A673 (cell line): Measurements from ENCODE around the gene ZDHHC23. TPM values are rescaled to one million over a fixed set of nuclear protein-coding genes. Genes with fewer than 3 reads are reported as not detected.

ENCODE experiments used
- BruUV-seq: library from RNA; stranded (reverse); fragments of 400-500 nt; replicated peaks from 2 replicates; lab custom pipeline; 2021; lab: Mats Ljungman, UMichigan
- CTCF ChIA-PET: fragments of 300-600 bp; sonication (Branson Sonifier 250); formaldehyde crosslinking; loops from one replicate; lab custom pipeline; 2022; ENCODE audit warnings: antibody characterized with exemption; lab: Charles Lee
- POLR2A ChIA-PET: fragments of 300-600 bp; sonication (Branson Sonifier 250); formaldehyde crosslinking; loops from one replicate; lab custom pipeline; 2022; ENCODE audit warnings: antibody characterized with exemption; ENCODE audit not compliant: low non-redundant PET; lab: Charles Lee
- DNase-seq: peaks from one replicate; pipeline ENCODE4 v3.0.0-alpha.2; 2015; ENCODE audit warnings: low spot score
- H3K27ac ChIP-seq: fragments of 200-600 bp; sonication (generic); 2 replicates; pipeline ENCODE4 v1.5.1; 2016; ENCODE audit warnings: mixed run types, low read depth, mild to moderate bottlenecking, mixed read lengths, antibody characterized with exemption, low read length; ENCODE audit not compliant: poor library complexity, severe bottlenecking
- H3K27me3 ChIP-seq: fragments of 200-600 bp; sonication (generic); replicated peaks from 2 replicates; pipeline ENCODE4 v1.6.1; 2017; ENCODE audit warnings: mixed run types, low read depth, mild to moderate bottlenecking, mixed read lengths, antibody characterized with exemption, low read length; ENCODE audit not compliant: insufficient read depth, poor library complexity
- H3K36me3 ChIP-seq: fragments of 200-600 bp; sonication (generic); 2 replicates; pipeline ENCODE4 v1.6.1; 2016; ENCODE audit warnings: mixed run types, mild to moderate bottlenecking, mixed read lengths, antibody characterized with exemption, low read length; ENCODE audit not compliant: insufficient read depth, poor library complexity, severe bottlenecking
- H3K4me1 ChIP-seq: fragments of 200-600 bp; sonication (generic); 2 replicates; pipeline ENCODE4 v1.6.1; 2017; ENCODE audit warnings: mixed run types, mild to moderate bottlenecking, mixed read lengths, antibody characterized with exemption, low read length; ENCODE audit not compliant: insufficient read depth, poor library complexity, severe bottlenecking
- H3K4me3 ChIP-seq: fragments of 200-600 bp; sonication (generic); 2 replicates; pipeline ENCODE4 v1.5.1; 2016; ENCODE audit warnings: low read depth, mixed run types, mild to moderate bottlenecking, mixed read lengths, low read length; ENCODE audit not compliant: poor library complexity, severe bottlenecking
- H3K9me3 ChIP-seq: fragments of 200-600 bp; sonication (generic); 2 replicates; pipeline ENCODE4 v1.6.1; 2016; ENCODE audit warnings: mixed run types, low read depth, mild to moderate bottlenecking, mixed read lengths, antibody characterized with exemption, low read length; ENCODE audit not compliant: poor library complexity, severe bottlenecking
- EZH2 ChIP-seq: fragments of 200-600 bp; sonication (generic); IDR thresholded peaks from 2 replicates; pipeline ENCODE4 v1.6.1; 2017; ENCODE audit warnings: borderline replicate concordance, low read depth, mild to moderate bottlenecking, mixed read lengths, antibody characterized with exemption, low read length; ENCODE audit not compliant: poor library complexity, severe bottlenecking
- intact Hi-C: fragments of 100-400 bp; cut with micrococcal nuclease; formaldehyde crosslinking; loops from one replicate; pipeline ENCODE4 v1.10.0; 2022; ENCODE audit not compliant: unreplicated experiment
- total RNA-seq: library from RNA; stranded (reverse); gene quantifications from 2 replicates; pipeline ENCODE4 v1.2.3, GENCODE V29; 2021
- TF ChIP-seq, protein P1 (sequence below): fragments of 300-800, 200-600 bp; sonication (generic); conservative IDR thresholded peaks from 2 replicates; pipeline ENCODE4 v1.5.1; 2017; ENCODE audit warnings: low read depth, mild to moderate bottlenecking, antibody characterized with exemption, low read length, moderate library complexity, mixed read lengths

Gene ZDHHC23
- total RNA-seq, 1 experiment from 2014 or later: 1.1 TPM

DNA sequence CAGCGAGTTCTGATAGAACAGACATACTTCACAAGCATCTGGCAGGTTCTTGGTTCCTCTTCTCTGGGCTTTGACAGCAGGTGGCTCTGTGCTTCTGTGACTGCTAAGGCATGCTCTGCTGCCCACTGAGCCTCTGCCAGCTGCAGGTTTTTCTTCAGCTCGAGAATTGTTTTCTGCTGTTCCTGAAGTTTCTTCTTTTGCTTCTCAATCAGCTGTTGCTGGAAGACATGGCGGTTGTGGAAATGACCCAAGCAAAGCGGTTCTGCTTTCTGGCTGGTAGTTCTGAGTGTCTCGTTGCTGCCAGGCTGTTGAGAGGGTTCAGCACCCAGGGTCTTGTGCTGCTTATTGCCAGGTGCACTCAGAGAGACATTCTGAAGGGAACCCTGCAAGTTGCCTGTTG lies 57.7 kb downstream of the ZDHHC23 start:
- H3K9me3 ChIP-seq: peaks cover 3% of the 10 kb centered on the region
- no peak overlapping the region for H3K27ac ChIP-seq
- TF ChIP-seq, protein P1, sequence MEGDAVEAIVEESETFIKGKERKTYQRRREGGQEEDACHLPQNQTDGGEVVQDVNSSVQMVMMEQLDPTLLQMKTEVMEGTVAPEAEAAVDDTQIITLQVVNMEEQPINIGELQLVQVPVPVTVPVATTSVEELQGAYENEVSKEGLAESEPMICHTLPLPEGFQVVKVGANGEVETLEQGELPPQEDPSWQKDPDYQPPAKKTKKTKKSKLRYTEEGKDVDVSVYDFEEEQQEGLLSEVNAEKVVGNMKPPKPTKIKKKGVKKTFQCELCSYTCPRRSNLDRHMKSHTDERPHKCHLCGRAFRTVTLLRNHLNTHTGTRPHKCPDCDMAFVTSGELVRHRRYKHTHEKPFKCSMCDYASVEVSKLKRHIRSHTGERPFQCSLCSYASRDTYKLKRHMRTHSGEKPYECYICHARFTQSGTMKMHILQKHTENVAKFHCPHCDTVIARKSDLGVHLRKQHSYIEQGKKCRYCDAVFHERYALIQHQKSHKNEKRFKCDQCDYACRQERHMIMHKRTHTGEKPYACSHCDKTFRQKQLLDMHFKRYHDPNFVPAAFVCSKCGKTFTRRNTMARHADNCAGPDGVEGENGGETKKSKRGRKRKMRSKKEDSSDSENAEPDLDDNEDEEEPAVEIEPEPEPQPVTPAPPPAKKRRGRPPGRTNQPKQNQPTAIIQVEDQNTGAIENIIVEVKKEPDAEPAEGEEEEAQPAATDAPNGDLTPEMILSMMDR: no peak
- no peak for TF ChIP-seq EZH2
- BruUV-seq: no TSS peak
- CTCF ChIA-PET: no interaction called here
- POLR2A ChIA-PET: no interaction called here
- intact Hi-C loops: no loop called here
- H3K27me3 ChIP-seq: no peaks in the 10 kb centered on the region
- no peak for DNase-seq
- H3K4me3 ChIP-seq: no peak overlapping the region
- no peaks in the 10 kb centered on the region for H3K36me3 ChIP-seq
- no peaks in the 10 kb centered on the region for H3K4me1 ChIP-seq

DNA sequence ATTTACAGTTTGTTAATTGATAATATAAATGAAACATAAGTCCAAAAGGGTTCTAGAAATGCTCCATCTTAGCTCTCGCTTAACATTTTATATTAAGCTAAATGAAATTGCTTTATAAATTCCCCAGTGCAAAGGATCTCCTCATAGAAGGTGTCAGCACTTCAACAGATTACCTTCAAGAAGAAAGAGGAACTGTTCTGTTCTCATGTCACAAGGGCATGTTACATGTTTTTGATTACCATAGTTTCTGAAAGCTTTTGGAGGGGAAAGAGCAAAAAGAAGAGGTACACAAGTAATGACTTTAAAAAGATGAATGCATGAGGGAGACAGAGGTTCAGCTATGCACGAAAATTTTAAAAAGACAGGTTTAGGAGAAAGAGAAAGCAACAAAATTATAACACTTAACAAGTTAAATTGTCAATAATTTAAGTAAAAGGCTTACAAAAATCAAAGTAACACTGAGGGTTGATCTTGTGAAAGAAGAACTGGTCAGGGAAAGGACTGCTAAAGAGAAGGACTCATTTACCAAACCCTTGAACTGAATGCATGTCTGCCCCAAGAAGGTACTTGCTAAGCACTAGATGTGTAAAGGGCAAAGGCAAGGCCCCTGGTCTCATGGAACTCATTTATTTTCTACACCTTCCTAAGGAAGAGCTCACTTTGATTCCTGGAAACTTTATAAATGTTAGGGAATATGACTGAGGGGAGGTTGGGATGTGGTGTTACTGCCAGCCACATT lies 63.4 kb downstream of the ZDHHC23 start:
- no peaks in the 10 kb centered on the region for H3K36me3 ChIP-seq
- CTCF ChIA-PET: no interaction called here
- no peak for DNase-seq
- POLR2A ChIA-PET: no interaction called here
- TF ChIP-seq EZH2: no peak
- TF ChIP-seq, protein P1: no peak
- BruUV-seq: no TSS peak
- H3K27me3 ChIP-seq: no peaks in the 10 kb centered on the region
- no peaks in the 10 kb centered on the region for H3K4me1 ChIP-seq
- no peak overlapping the region for H3K4me3 ChIP-seq
- no peaks in the 10 kb centered on the region for H3K9me3 ChIP-seq
- H3K27ac ChIP-seq: no peak overlapping the region
- intact Hi-C loops: no loop called here

Other genes with a start within 250 kb of the ZDHHC23 start
- 229 and 268 TPM in 2 replicates for gene NAA50, start 201.8 kb upstream of the ZDHHC23 start, total RNA-seq
- gene ATP6V1A, start 201.0 kb upstream of the ZDHHC23 start, total RNA-seq: 69.3 and 69.4 TPM in 2 replicates
- 3.1 and 4.5 TPM in 2 replicates for gene GRAMD1C, start 109.2 kb upstream of the ZDHHC23 start, total RNA-seq
- gene CCDC191, start 108.5 kb downstream of the ZDHHC23 start, total RNA-seq: 1.1 and 3.2 TPM in 2 replicates
- gene QTRT2, start 108.7 kb downstream of the ZDHHC23 start, total RNA-seq: 49.6 and 62.4 TPM in 2 replicates
- gene DRD3, start 231.0 kb downstream of the ZDHHC23 start, total RNA-seq: not detected in 2 replicates